Right lobe of liver (tissue), 6 donors: ENCODE data around the gene TOX3. TPM values are rescaled to one million over a fixed set of nuclear protein-coding genes. Genes with fewer than 3 reads are reported as not detected.

ENCODE experiments used
- ATAC-seq, 4 donors: fragments of 200-7000 bp; cut with Tn5 transposase; one replicate each; pipeline ENCODE4 v1.9.1; 2020; ENCODE audit warnings: mild to moderate bottlenecking in 4 of 4, moderate library complexity in 4 of 4
- DNase-seq, 3 donors: peaks; one replicate each; pipeline ENCODE4 v3.0.0-alpha.2; 2020
- H3K27ac ChIP-seq, 3 donors: fragments of 200-600 bp; one replicate each; pipeline ENCODE4 v1.8.0; 2022
- H3K27me3 ChIP-seq, 2 donors: fragments of 200-600 bp; one replicate each; pipeline ENCODE4 v1.8.0; 2022
- H3K36me3 ChIP-seq, 4 donors: fragments of 200-600 bp; sonication (generic) in 1 of 4; one replicate each; pipeline versions ENCODE4 v1.5.1 to v1.8.0; 2017 to 2022; ENCODE audit warnings: control low read depth in 1 of 4
- H3K4me1 ChIP-seq, 4 donors: fragments of 200-600 bp; sonication (generic) in 1 of 4; one replicate each; pipeline versions ENCODE4 v1.5.1 to v1.8.0; 2017 to 2022; ENCODE audit warnings: control low read depth in 1 of 4
- H3K4me3 ChIP-seq, 3 donors: fragments of 200-600 bp; one replicate each; pipeline ENCODE4 v1.8.0; 2022
- H3K9me3 ChIP-seq, 4 donors: fragments of 200-600 bp; sonication (generic) in 1 of 4; one replicate each; pipeline versions ENCODE4 v1.5.1 to v1.8.0; 2017 to 2022; ENCODE audit warnings: control low read depth in 1 of 4
- POLR2A ChIP-seq: fragments of 450-650 bp; IDR thresholded peaks from one replicate; pipeline ENCODE4 v1.6.1; 2017; ENCODE audit warnings: antibody characterized with exemption, mild to moderate bottlenecking
- WGBS: methylation state at CpG from one replicate; pipeline ENCODE4 v1.1.6; 2018; ENCODE audit warnings: low coverage, low lambda C conversion rate; ENCODE audit not compliant: insufficient coverage; ENCODE audit errors: missing lambda C conversion rate; 5-methylcytosine and 5-hydroxymethylcytosine counted together
- intact Hi-C, 2 donors: fragments of 100-400 bp; cut with DNase I; formaldehyde crosslinking; loops; one replicate each; pipeline versions ENCODE4 v1.11.2 to v1.14.1; 2022
- total RNA-seq, 6 experiments: library from RNA; depleted of rRNA in 2 of 6; stranded (reverse); fragments of >200 nt in 2 of 6; fragmentation: NEBNext Ultra II Directional in 3 of 6; extraction: Animal tissue kit (Norgen Biotek cat#: 25700) in 3 of 6; gene quantifications; one replicate each; pipeline versions ENCODE4 v1.1.0 to v1.2.4, GENCODE V29; 2016 to 2023
- TF ChIP-seq, protein P1 (sequence below), 4 donors: fragments of 200-600 bp in 3 of 4; fragments of 450-650 bp in 1 of 4; IDR thresholded peaks; one replicate each; pipeline versions ENCODE4 v1.5.1 to v1.8.0; 2016 to 2022; ENCODE audit warnings: antibody characterized with exemption in 4 of 4, mild to moderate bottlenecking in 2 of 4
- donor health status: DM: no; HTN: yes; CAD: no.
- donor health status: DM: no; HTN: no; CAD: no.
- donor health status: DM: no; HTN: no; CAD: no.
- donor health status: DM: no; HTN: yes; CAD: no.
- donor health status: DM: no; HTN: yes; CAD: no.

Gene TOX3
- total RNA-seq, 6 experiments from 2014 or later, result 0.92 to 5.8 (median 3.6) TPM

DNA sequence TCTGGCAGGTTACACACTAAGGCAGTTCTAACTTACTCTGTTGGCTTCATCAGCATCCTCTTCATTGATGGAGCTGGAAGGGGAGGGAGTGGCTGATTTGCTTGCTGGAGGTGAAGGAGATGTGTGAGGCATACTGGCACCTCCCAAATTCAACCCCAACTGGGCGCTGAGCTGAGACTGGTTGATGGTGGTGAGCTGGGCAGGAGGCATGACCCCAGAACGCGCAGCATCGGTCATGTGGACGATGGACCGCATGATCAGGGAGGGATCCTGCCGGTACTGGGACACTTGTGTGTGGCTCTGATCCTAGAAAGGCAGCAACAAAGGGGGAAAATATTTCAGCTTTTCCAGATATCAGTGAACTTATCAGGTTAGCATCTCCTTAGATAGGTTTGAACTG, 96.7 kb downstream of the TOX3 start:
- ATAC-seq, result no peak
- WGBS, result 96% methylated on average over 7 of the region's 7 CpGs
- TF ChIP-seq, protein P1, sequence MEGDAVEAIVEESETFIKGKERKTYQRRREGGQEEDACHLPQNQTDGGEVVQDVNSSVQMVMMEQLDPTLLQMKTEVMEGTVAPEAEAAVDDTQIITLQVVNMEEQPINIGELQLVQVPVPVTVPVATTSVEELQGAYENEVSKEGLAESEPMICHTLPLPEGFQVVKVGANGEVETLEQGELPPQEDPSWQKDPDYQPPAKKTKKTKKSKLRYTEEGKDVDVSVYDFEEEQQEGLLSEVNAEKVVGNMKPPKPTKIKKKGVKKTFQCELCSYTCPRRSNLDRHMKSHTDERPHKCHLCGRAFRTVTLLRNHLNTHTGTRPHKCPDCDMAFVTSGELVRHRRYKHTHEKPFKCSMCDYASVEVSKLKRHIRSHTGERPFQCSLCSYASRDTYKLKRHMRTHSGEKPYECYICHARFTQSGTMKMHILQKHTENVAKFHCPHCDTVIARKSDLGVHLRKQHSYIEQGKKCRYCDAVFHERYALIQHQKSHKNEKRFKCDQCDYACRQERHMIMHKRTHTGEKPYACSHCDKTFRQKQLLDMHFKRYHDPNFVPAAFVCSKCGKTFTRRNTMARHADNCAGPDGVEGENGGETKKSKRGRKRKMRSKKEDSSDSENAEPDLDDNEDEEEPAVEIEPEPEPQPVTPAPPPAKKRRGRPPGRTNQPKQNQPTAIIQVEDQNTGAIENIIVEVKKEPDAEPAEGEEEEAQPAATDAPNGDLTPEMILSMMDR (IDR thresholded peaks at IDR 0.05), result no peak
- no peak for TF ChIP-seq POLR2A
- Histone ChIP-seq H3K36me3 (peaks cover 0 to 2% (median 0%) of the 10 kb centered on the region in 4 donors), H3K27me3 (no peaks in the 10 kb centered on the region), H3K4me1 (no peaks in the 10 kb centered on the region), H3K27ac (no peak overlapping the region), H3K9me3 (no peaks in the 10 kb centered on the region), H3K4me3 (no peak overlapping the region)
- DNase-seq, result no peak
- intact Hi-C loops, result no loop called here

DNA sequence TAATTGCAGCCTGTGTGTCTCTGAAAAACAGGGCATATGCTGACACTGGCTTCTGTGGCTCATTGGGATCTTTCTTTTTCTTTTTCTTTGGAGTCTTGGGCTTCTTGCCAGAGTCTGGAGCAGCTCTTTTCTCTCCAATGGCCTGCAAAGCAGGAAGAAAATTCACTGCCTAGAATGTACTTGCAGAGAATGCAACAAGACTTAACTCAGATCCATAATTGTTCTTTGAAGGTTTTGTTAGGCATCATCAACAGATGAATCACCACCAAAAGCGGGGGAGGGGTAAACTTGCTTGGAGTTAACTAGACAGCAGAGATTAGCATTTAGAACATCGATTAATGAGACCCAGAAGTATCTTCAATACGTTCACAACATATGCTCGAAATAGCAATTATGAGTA, 100.9 kb downstream of the TOX3 start:
- no peaks in the 10 kb centered on the region for H3K4me1 ChIP-seq
- H3K4me3 ChIP-seq, result no peak overlapping the region
- no peak overlapping the region for H3K27ac ChIP-seq
- peaks cover 0 to 5% (median under 1%) of the 10 kb centered on the region in 4 donors for H3K36me3 ChIP-seq
- WGBS, result 65% methylated on average over 4 of the region's 4 CpGs
- no peaks in the 10 kb centered on the region for H3K9me3 ChIP-seq
- DNase-seq, result no peak
- intact Hi-C loops, result no loop called here
- ATAC-seq, result no peak
- no peaks in the 10 kb centered on the region for H3K27me3 ChIP-seq
- TF ChIP-seq, protein P1 (IDR thresholded peaks at IDR 0.05), result no peak
- TF ChIP-seq POLR2A, result no peak

GRCh38 chr16:52441886-52442285, 105.1 kb downstream of the TOX3 start:
- ATAC-seq (no peak), DNase-seq (no peak)
- no peak overlapping the region for H3K4me3 ChIP-seq
- TF ChIP-seq, protein P1 (IDR thresholded peaks at IDR 0.05), result no peak
- TF ChIP-seq POLR2A, result no peak
- H3K4me1 ChIP-seq, result no peaks in the 10 kb centered on the region
- peaks cover 0 to 8% (median 1%) of the 10 kb centered on the region in 4 donors for H3K36me3 ChIP-seq
- no peak overlapping the region for H3K27ac ChIP-seq
- no peaks in the 10 kb centered on the region for H3K27me3 ChIP-seq
- H3K9me3 ChIP-seq, result no peaks in the 10 kb centered on the region
- 80% methylated on average over 3 of the region's 3 CpGs for WGBS
- intact Hi-C loops, result no loop called here

- Histone ChIP-seq H3K4me1 (no peaks in the 10 kb centered on the region), H3K36me3 (peaks cover 0 to 8% (median 3%) of the 10 kb centered on the region in 4 donors), H3K27me3 (no peaks in the 10 kb centered on the region), H3K4me3 (no peak overlapping the region), H3K27ac (no peak overlapping the region), H3K9me3 (no peaks in the 10 kb centered on the region)
- ATAC-seq (no peak), DNase-seq (no peak)
- TF ChIP-seq POLR2A, result no peak
- TF ChIP-seq, protein P1 (IDR thresholded peaks at IDR 0.05), result no peak
- intact Hi-C loops, result no loop called here
- 95% methylated on average over 2 of the region's 2 CpGs for WGBS
Observed at GRCh38 chr16:52440248-52440647, 106.7 kb downstream of the TOX3 start.

DNA sequence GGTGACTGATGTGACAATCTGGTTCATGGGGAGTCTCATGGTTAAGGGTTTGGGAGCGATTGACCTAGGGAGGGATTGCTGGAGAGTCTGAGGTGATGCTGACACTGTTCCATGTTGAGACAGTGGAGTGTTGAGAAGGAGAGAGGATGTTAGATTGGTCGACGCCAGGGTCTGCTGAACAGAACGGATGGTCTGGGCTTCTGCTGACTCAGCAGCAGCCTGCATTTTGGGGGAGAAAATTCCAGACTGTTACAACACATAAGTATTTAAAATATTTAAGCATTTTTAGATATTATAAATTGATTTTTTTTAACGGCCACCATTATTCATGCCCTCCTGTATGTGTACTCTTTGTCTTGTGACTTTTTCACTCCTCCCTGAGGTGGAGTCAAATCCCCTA, 107.2 kb downstream of the TOX3 start:
- Histone ChIP-seq H3K27ac (no peak overlapping the region), H3K36me3 (peaks cover 0 to 8% (median 3%) of the 10 kb centered on the region in 4 donors), H3K9me3 (no peaks in the 10 kb centered on the region), H3K27me3 (no peaks in the 10 kb centered on the region), H3K4me3 (no peak overlapping the region), H3K4me1 (no peaks in the 10 kb centered on the region)
- intact Hi-C loops, result no loop called here
- 89% methylated on average over 5 of the region's 5 CpGs for WGBS
- DNase-seq (no peak), ATAC-seq (no peak)
- no peak for TF ChIP-seq POLR2A
- TF ChIP-seq, protein P1 (IDR thresholded peaks at IDR 0.05), result no peak
